OCI-M2 (cell line): Measurements from ENCODE around the gene CYP2J2.
"Not testable (repeated sequence)": the region's sequence is repeated elsewhere in the genome, so short reads cannot be mapped to it uniquely, and the experiment has no call there.

Source experiments
- DNase-seq: peaks from one replicate; lab custom pipeline; 2025; ENCODE audit not compliant: unreplicated experiment; lab: John Stamatoyannopoulos, UW

The CYP2J2 gene

DNA sequence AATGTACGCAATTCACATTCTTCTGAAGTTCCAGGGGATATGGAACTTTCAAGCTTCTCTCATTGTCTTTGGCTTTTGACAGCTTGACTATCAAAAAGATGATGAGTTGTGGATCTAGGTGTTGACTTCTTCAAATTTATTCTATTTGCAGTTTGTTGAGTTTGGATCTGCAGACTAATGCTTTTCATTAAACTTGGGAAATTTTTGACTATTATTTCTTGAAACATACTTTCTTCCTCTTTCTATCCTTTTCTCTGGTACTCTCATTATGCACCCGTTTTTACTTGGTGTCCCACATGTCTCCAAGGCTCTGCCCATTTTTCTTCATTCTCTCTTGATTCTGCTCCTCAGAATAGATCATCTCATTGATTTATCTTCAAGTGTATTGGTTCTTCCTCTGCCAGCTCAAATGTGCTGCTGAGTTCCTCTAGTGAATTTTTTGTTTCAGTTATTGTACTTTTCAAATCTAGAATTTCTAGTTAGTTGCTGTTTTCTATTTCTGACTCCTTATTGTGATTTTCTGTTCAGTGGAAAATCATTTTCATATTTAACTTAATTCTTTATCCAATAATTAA is 49.4 kb downstream of the CYP2J2 start:
- no peak for DNase-seq

GRCh38 chr1:59871746-59872145 is 54.8 kb downstream of the CYP2J2 start:
- no peak for DNase-seq

GRCh38 chr1:59866462-59866861 is 60.1 kb downstream of the CYP2J2 start:
- no peak for DNase-seq

DNA sequence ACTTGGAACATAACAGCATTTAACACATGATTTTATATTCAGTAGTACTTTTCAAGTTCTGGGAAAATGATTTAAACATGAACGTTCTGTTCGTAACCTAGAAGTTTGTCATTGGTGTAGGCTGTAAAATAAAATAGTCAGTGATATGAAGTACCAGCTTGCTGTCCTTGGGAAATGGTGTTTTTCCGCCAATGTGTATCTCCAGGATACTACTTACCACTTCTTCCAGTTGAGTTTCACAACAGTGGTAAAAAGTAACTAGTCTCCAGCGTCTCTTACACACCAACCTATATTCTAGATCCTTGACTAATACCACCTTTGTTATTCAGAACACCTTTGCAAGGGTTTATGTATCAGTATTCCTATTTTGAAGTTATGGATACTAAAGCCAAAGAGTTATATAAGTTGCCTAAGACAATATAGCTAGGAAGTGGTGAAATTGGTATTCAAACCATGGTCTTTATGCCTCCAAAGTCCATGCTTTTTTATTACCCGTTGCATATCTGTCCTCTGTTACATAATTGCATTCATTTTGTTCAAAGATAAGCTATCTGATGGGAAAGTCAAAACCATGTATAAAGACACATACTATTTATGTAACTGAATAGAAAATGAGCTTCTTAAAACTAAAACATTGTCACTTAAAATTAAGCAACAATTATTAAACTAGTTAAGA is 68.8 kb downstream of the CYP2J2 start:
- no peak for DNase-seq

DNA sequence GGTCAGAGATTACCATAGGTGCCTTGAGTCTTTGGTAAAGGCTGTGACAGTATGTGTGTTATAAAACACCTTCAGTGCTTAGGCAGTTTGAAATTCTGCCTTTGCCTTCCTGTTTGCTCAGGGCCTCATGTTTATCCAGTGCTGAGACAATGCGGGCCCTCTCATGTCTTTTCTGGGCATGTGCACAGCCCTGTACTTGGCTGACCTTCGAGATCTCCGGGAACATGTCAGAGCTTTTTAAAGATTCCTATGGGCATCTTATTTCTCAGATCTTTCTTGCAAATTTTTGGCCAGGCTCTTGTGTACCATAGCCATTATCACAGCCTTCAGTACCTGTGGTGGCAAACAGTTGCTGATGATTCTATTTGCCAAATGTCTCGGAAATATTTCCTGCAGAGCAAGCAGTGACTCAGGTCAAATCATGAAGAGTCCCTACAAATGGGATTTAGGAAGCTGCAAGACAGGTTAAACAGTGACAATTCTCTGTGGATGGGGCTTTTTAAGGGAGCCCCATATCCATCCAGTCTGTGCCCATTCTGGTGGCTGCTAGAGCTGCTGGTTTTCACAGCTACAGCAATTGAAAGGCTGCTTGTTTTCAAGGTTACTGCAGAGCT is 69.7 kb downstream of the CYP2J2 start:
- DNase-seq = no peak

GRCh38 chr1:59855297-59855696 is 71.3 kb downstream of the CYP2J2 start:
- not testable (repeated sequence) for DNase-seq

DNA sequence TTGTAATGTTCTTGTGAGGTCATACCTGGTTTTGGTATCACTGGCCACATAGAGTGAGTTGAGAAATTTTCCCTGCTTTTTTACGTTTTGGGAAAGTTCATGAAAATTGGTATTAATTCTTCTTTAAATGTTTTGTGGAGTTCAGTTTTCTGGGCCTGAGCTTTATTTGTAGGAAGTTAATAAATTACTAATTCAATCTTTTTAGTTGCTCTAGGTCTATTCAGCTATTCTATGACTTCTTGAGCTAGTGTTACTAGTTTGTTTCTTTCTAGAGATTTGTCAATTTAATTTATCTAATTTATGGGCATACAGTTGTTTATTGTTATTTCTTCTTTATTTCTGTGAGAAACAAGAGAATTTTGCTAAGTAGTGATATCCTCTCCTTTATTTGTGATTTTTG is 74.5 kb downstream of the CYP2J2 start:
- DNase-seq = no peak

DNA sequence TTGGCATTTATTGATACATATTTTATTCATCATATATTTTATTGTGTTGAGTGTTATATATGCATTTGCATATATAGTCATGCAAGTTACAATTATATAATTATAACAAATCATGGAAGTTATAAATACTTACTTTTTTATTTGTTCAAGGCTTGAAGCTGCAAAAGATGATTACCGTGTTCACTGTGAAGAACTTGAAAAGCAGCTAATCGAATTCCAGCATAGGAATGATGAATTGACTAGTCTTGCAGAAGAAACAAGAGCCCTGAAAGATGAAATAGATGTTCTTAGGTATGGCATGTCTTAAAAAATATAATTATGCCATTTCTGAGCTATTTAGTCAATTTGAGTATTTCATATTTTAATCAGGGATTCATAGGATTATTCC is 79.7 kb downstream of the CYP2J2 start:
- no peak for DNase-seq

DNA sequence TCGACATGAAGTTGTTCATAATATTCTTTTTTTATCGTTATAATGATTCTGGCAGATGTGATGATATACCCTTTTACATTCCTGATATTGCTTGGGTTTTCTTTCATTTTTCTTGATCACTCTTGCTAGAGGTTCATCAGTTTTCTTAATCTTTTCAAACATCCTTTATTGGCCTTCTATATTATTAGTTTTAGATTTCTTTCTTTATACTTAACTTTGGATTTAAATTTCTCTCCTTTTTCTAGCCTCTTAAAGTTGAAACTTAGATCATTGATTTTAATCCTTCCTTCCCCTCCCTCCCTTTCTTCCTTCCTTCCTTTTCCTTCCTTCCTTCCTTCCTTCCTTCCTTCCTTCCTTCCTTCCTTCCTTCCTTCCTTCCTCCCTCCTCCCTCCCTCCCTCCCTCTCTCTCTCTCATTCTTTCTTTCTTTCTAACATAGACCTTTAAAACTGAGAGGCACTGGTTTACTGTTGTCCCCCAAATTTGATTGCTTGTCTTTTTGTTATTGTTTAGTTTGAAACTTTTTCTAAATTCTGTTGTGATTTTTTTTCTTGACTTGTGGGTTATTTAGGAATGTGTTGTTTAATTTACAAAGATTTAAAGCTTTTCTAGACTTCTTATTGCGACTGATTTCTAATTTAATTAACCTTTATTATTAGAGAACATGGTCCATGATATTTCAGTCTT is 80.2 kb downstream of the CYP2J2 start:
- DNase-seq = no peak

- DNase-seq = no peak
Observed at GRCh38 chr1:59845091-59845490, 81.5 kb downstream of the CYP2J2 start.
